HG03064 (cell line): ENCODE results near the gene LRMDA.

Experiments used
- ATAC-seq: cut with Tn5 transposase; IDR thresholded peaks from one replicate; pipeline ENCODE4 v1.9.1; 2021; ENCODE audit warnings: low read depth; ENCODE audit not compliant: unreplicated experiment

LRMDA gene

GRCh38 chr10:75688506-75689300 lies 257.3 kb downstream of the LRMDA start:
- ATAC-seq, result no peak

GRCh38 chr10:75693489-75693888 lies 262.1 kb downstream of the LRMDA start:
- no peak for ATAC-seq

- ATAC-seq, result no peak
Observed at GRCh38 chr10:75694269-75694668, 262.8 kb downstream of the LRMDA start.

- ATAC-seq, result no peak
Observed at GRCh38 chr10:75694790-75695189, 263.4 kb downstream of the LRMDA start.

GRCh38 chr10:75695994-75696393 lies 264.6 kb downstream of the LRMDA start:
- ATAC-seq, result no peak

- no peak for ATAC-seq
Observed at GRCh38 chr10:75696536-75696935, 265.1 kb downstream of the LRMDA start.

GRCh38 chr10:75703191-75703854 lies 271.9 kb downstream of the LRMDA start:
- no peak for ATAC-seq

- no peak for ATAC-seq
Observed at GRCh38 chr10:75705426-75705825, 274.0 kb downstream of the LRMDA start.

- no peak for ATAC-seq
Observed at GRCh38 chr10:75707080-75707840, 275.8 kb downstream of the LRMDA start.

- no peak for ATAC-seq
Observed at GRCh38 chr10:75708060-75708459, 276.6 kb downstream of the LRMDA start.

GRCh38 chr10:75709245-75709644 lies 277.8 kb downstream of the LRMDA start:
- ATAC-seq, result no peak

GRCh38 chr10:75709811-75710210 lies 278.4 kb downstream of the LRMDA start:
- ATAC-seq, result no peak

- no peak for ATAC-seq
Observed at GRCh38 chr10:75712242-75712880, 280.9 kb downstream of the LRMDA start.

- ATAC-seq, result no peak
Observed at GRCh38 chr10:75716506-75716905, 285.1 kb downstream of the LRMDA start.

GRCh38 chr10:75717126-75717916 lies 285.9 kb downstream of the LRMDA start:
- no peak for ATAC-seq

GRCh38 chr10:75718991-75719390 lies 287.6 kb downstream of the LRMDA start:
- no peak for ATAC-seq

GRCh38 chr10:75720157-75720556 lies 288.7 kb downstream of the LRMDA start:
- no peak for ATAC-seq

- ATAC-seq, result no peak
Observed at GRCh38 chr10:75722020-75722419, 290.6 kb downstream of the LRMDA start.

- no peak for ATAC-seq
Observed at GRCh38 chr10:75722609-75723008, 291.2 kb downstream of the LRMDA start.

GRCh38 chr10:75723319-75723980 lies 292.0 kb downstream of the LRMDA start:
- no peak for ATAC-seq
